ENCODE results near the gene ASB12.

Gene ASB12

GRCh38 chrX:64191281-64192010 is 39.0 kb downstream of the ASB12 start:
- Histone ChIP-seq H3K79me1 (replicated peaks; ENCODE audit: low read length, poor library complexity, severe bottlenecking) (peaks cover 5% of the 10 kb centered on the region), H3K14ac (ENCODE audit: low read length in 2 of 2) (no peak overlapping the region), H3K4me2 (ENCODE audit: low read length, poor library complexity, severe bottlenecking) (no peak overlapping the region), H3K27me3 (ENCODE audit: control insufficient read depth in 1 of 2, insufficient read depth in 1 of 2, low read length in 2 of 2) (peaks cover 0 to 8% of the 10 kb centered on the region in 2 experiments), H3K9ac (ENCODE audit: low read length) (no peak overlapping the region), H2BK5ac (ENCODE audit: low read depth, low read length, poor library complexity, severe bottlenecking) (no peak overlapping the region), H3K4me3 (ENCODE audit: insufficient read depth in 1 of 2, low read depth in 1 of 2, low read length in 2 of 2) (no peak overlapping the region), H2BK120ac (ENCODE audit: low read depth, low read length) (no peak overlapping the region), H3K23ac (ENCODE audit: low read length in 2 of 2) (no peak overlapping the region), H3K36me3 (ENCODE audit: control insufficient read depth in 1 of 2, insufficient read depth in 2 of 2, low read depth in 1 of 2, low read length in 2 of 2) (peaks cover 12 to 39% of the 10 kb centered on the region in 2 experiments), H3K4me1 (ENCODE audit: control insufficient read depth, insufficient read depth, low read depth, low read length) (no peaks in the 10 kb centered on the region), H2AFZ (ENCODE audit: low read depth, low read length) (no peak overlapping the region), H3K18ac (ENCODE audit: low read depth in 1 of 2, low read length in 2 of 2) (no peak overlapping the region), H4K8ac (ENCODE audit: low read length) (no peak overlapping the region), H3K9me3 (ENCODE audit: control insufficient read depth, low read length) (no peaks in the 10 kb centered on the region), H3K27ac (ENCODE audit: low read length, poor library complexity, severe bottlenecking) (no peak overlapping the region), H2BK12ac (ENCODE audit: low read length in 2 of 2) (no peak overlapping the region), H4K91ac (ENCODE audit: low read length) (no peak overlapping the region), H2AK5ac (ENCODE audit: low read length, severe bottlenecking) (no peak overlapping the region), H2BK15ac (ENCODE audit: low read depth, poor library complexity, severe bottlenecking) (no peak overlapping the region), H3K4ac (ENCODE audit: low read depth in 1 of 2, low read length in 2 of 2) (no peak overlapping the region)
- WGBS = 98% methylated on average over 17 of the region's 19 CpGs
- DNase-seq = no peak

GRCh38 chrX:64190136-64190740 is 40.2 kb downstream of the ASB12 start:
- Histone ChIP-seq H2BK120ac (ENCODE audit: low read depth, low read length) (no peak overlapping the region), H4K8ac (ENCODE audit: low read length) (no peak overlapping the region), H3K36me3 (ENCODE audit: control insufficient read depth in 1 of 2, insufficient read depth in 2 of 2, low read depth in 1 of 2, low read length in 2 of 2) (peaks cover 12 to 39% of the 10 kb centered on the region in 2 experiments), H4K91ac (ENCODE audit: low read length) (no peak overlapping the region), H2BK5ac (ENCODE audit: low read depth, low read length, poor library complexity, severe bottlenecking) (no peak overlapping the region), H2BK12ac (ENCODE audit: low read length in 2 of 2) (no peak overlapping the region), H2AFZ (ENCODE audit: low read depth, low read length) (no peak overlapping the region), H3K4me1 (ENCODE audit: control insufficient read depth, insufficient read depth, low read depth, low read length) (no peaks in the 10 kb centered on the region), H2AK5ac (ENCODE audit: low read length, severe bottlenecking) (no peak overlapping the region), H3K4me2 (ENCODE audit: low read length, poor library complexity, severe bottlenecking) (no peak overlapping the region), H3K4me3 (ENCODE audit: insufficient read depth in 1 of 2, low read depth in 1 of 2, low read length in 2 of 2) (no peak overlapping the region), H2BK15ac (ENCODE audit: low read depth, poor library complexity, severe bottlenecking) (no peak overlapping the region), H3K14ac (ENCODE audit: low read length in 2 of 2) (no peak overlapping the region), H3K23ac (ENCODE audit: low read length in 2 of 2) (no peak overlapping the region), H3K9ac (ENCODE audit: low read length) (no peak overlapping the region), H3K18ac (ENCODE audit: low read depth in 1 of 2, low read length in 2 of 2) (no peak overlapping the region), H3K79me1 (replicated peaks; ENCODE audit: low read length, poor library complexity, severe bottlenecking) (peaks cover 3% of the 10 kb centered on the region), H3K27me3 (ENCODE audit: control insufficient read depth in 1 of 2, insufficient read depth in 1 of 2, low read length in 2 of 2) (peaks cover 0 to 8% of the 10 kb centered on the region in 2 experiments), H3K27ac (ENCODE audit: low read length, poor library complexity, severe bottlenecking) (no peak overlapping the region), H3K4ac (ENCODE audit: low read depth in 1 of 2, low read length in 2 of 2) (no peak overlapping the region), H3K9me3 (ENCODE audit: control insufficient read depth, low read length) (no peaks in the 10 kb centered on the region)
- no peak for DNase-seq
- 93% methylated on average over 9 of the region's 10 CpGs for WGBS

- Histone ChIP-seq H2BK5ac (ENCODE audit: low read depth, low read length, poor library complexity, severe bottlenecking) (no peak overlapping the region), H3K36me3 (ENCODE audit: control insufficient read depth in 1 of 2, insufficient read depth in 2 of 2, low read depth in 1 of 2, low read length in 2 of 2) (peaks cover 12 to 39% of the 10 kb centered on the region in 2 experiments), H3K27ac (ENCODE audit: low read length, poor library complexity, severe bottlenecking) (no peak overlapping the region), H3K9me3 (ENCODE audit: control insufficient read depth, low read length) (no peaks in the 10 kb centered on the region), H2AK5ac (ENCODE audit: low read length, severe bottlenecking) (no peak overlapping the region), H2BK120ac (ENCODE audit: low read depth, low read length) (no peak overlapping the region), H2BK12ac (ENCODE audit: low read length in 2 of 2) (no peak overlapping the region), H3K4me2 (ENCODE audit: low read length, poor library complexity, severe bottlenecking) (no peak overlapping the region), H3K79me1 (replicated peaks; ENCODE audit: low read length, poor library complexity, severe bottlenecking) (peaks cover 3% of the 10 kb centered on the region), H4K91ac (ENCODE audit: low read length) (no peak overlapping the region), H3K9ac (ENCODE audit: low read length) (no peak overlapping the region), H3K4me3 (ENCODE audit: insufficient read depth in 1 of 2, low read depth in 1 of 2, low read length in 2 of 2) (no peak overlapping the region), H3K4ac (ENCODE audit: low read depth in 1 of 2, low read length in 2 of 2) (no peak overlapping the region), H4K8ac (ENCODE audit: low read length) (no peak overlapping the region), H3K18ac (ENCODE audit: low read depth in 1 of 2, low read length in 2 of 2) (no peak overlapping the region), H3K23ac (ENCODE audit: low read length in 2 of 2) (no peak overlapping the region), H3K14ac (ENCODE audit: low read length in 2 of 2) (no peak overlapping the region), H3K4me1 (ENCODE audit: control insufficient read depth, insufficient read depth, low read depth, low read length) (no peaks in the 10 kb centered on the region), H2AFZ (ENCODE audit: low read depth, low read length) (no peak overlapping the region), H3K27me3 (ENCODE audit: control insufficient read depth in 1 of 2, insufficient read depth in 1 of 2, low read length in 2 of 2) (no peaks in the 10 kb centered on the region), H2BK15ac (ENCODE audit: low read depth, poor library complexity, severe bottlenecking) (no peak overlapping the region)
- no peak for DNase-seq
- WGBS = 100% methylated on average over 3 of the region's 3 CpGs
These were observed 41.5 kb downstream of the ASB12 start for GRCh38 chrX:64188901-64189300.

- Histone ChIP-seq H3K18ac (ENCODE audit: low read depth in 1 of 2, low read length in 2 of 2) (no peak overlapping the region), H3K14ac (ENCODE audit: low read length in 2 of 2) (no peak overlapping the region), H3K4me2 (ENCODE audit: low read length, poor library complexity, severe bottlenecking) (no peak overlapping the region), H4K91ac (ENCODE audit: low read length) (no peak overlapping the region), H2BK12ac (ENCODE audit: low read length in 2 of 2) (no peak overlapping the region), H2BK5ac (ENCODE audit: low read depth, low read length, poor library complexity, severe bottlenecking) (no peak overlapping the region), H2BK15ac (ENCODE audit: low read depth, poor library complexity, severe bottlenecking) (no peak overlapping the region), H3K79me1 (replicated peaks; ENCODE audit: low read length, poor library complexity, severe bottlenecking) (peaks cover 2% of the 10 kb centered on the region), H4K8ac (ENCODE audit: low read length) (no peak overlapping the region), H2AFZ (ENCODE audit: low read depth, low read length) (no peak overlapping the region), H3K9me3 (ENCODE audit: control insufficient read depth, low read length) (no peaks in the 10 kb centered on the region), H3K36me3 (ENCODE audit: control insufficient read depth in 1 of 2, insufficient read depth in 2 of 2, low read depth in 1 of 2, low read length in 2 of 2) (peaks cover 12 to 34% of the 10 kb centered on the region in 2 experiments), H3K9ac (ENCODE audit: low read length) (no peak overlapping the region), H2BK120ac (ENCODE audit: low read depth, low read length) (no peak overlapping the region), H3K27me3 (ENCODE audit: control insufficient read depth in 1 of 2, insufficient read depth in 1 of 2, low read length in 2 of 2) (no peaks in the 10 kb centered on the region), H3K4ac (ENCODE audit: low read depth in 1 of 2, low read length in 2 of 2) (no peak overlapping the region), H3K23ac (ENCODE audit: low read length in 2 of 2) (no peak overlapping the region), H3K4me3 (ENCODE audit: insufficient read depth in 1 of 2, low read depth in 1 of 2, low read length in 2 of 2) (no peak overlapping the region), H2AK5ac (ENCODE audit: low read length, severe bottlenecking) (no peak overlapping the region), H3K4me1 (ENCODE audit: control insufficient read depth, insufficient read depth, low read depth, low read length) (no peaks in the 10 kb centered on the region), H3K27ac (ENCODE audit: low read length, poor library complexity, severe bottlenecking) (no peak overlapping the region)
- no peak for DNase-seq
These were observed 42.7 kb downstream of the ASB12 start for GRCh38 chrX:64187762-64188150.
